Type B pancreatic cell (in vitro differentiated cells): ENCODE data around the gene AGFG2. TPM values are rescaled to one million over a fixed set of nuclear protein-coding genes. Genes with fewer than 3 reads are reported as not detected.
A peak's percentile ranks its signal among the peaks of the same experiment; 100 is the strongest.

Experiments used
- DNase-seq: peaks from one replicate; pipeline ENCODE4 v3.0.0; 2021; ENCODE audit warnings: mixed read lengths; ENCODE audit not compliant: unreplicated experiment; ENCODE audit errors: extremely low spot score
- H3K27ac Mint-ChIP-seq: 2 replicates; pipeline ENCODE4 v1.8.0; 2021; ENCODE audit warnings: mild to moderate bottlenecking, mixed read lengths
- H3K27me3 Mint-ChIP-seq: 2 replicates; pipeline ENCODE4 v1.8.0; 2021; ENCODE audit warnings: mixed read lengths
- H3K36me3 Mint-ChIP-seq: 2 replicates; pipeline ENCODE4 v1.8.0; 2021; ENCODE audit warnings: mixed read lengths
- H3K4me1 Mint-ChIP-seq: one replicate; pipeline ENCODE4 v1.8.0; 2021; ENCODE audit warnings: mixed read lengths; ENCODE audit not compliant: unreplicated experiment
- H3K4me3 Mint-ChIP-seq: 2 replicates; pipeline ENCODE4 v1.8.0; 2021; ENCODE audit warnings: mild to moderate bottlenecking, mixed read lengths
- H3K9me3 Mint-ChIP-seq: 2 replicates; pipeline ENCODE4 v1.8.0; 2021; ENCODE audit warnings: mixed read lengths
- CTCF ChIP-seq: fragments of 200-600 bp; sonication (generic); conservative IDR thresholded peaks from 2 replicates; pipeline ENCODE4 v1.5.0; 2021; ENCODE audit warnings: antibody characterized with exemption, mild to moderate bottlenecking
- total RNA-seq: library from RNA; stranded (reverse); gene quantifications from 2 replicates; pipeline ENCODE4 v1.2.1, GENCODE V29; 2021; ENCODE audit warnings: low replicate concordance

AGFG2 gene
- total RNA-seq, 1 donor from 2014 or later: 16.3 TPM

- Mint-ChIP-seq H3K4me3 (no peak overlapping the region), H3K4me1 (peaks cover 66% of the 10 kb centered on the region)
- no peak for TF ChIP-seq CTCF
Measured at GRCh38 chr7:100543586-100543985, 4.6 kb downstream of the AGFG2 start.

GRCh38 chr7:100544386-100544785, 5.4 kb downstream of the AGFG2 start:
- Mint-ChIP-seq H3K36me3 (no peaks in the 10 kb centered on the region), H3K4me1 (peaks cover 60% of the 10 kb centered on the region), H3K4me3 (peak overlapping the region; percentile 41), H3K27me3 (no peaks in the 10 kb centered on the region), H3K9me3 (no peaks in the 10 kb centered on the region), H3K27ac (peak overlapping the region; percentile 89)
- DNase-seq: no peak
- no peak for TF ChIP-seq CTCF

More at GRCh38 chr7:100543586-100543985, 4.6 kb downstream of the AGFG2 start:
- no peak for DNase-seq
- Mint-ChIP-seq H3K9me3 (no peaks in the 10 kb centered on the region), H3K27me3 (no peaks in the 10 kb centered on the region), H3K36me3 (no peaks in the 10 kb centered on the region), H3K27ac (peak overlapping the region; percentile 1)

GRCh38 chr7:100544967-100545359, 6.0 kb downstream of the AGFG2 start:
- no peak for DNase-seq
- Mint-ChIP-seq H3K27me3 (no peaks in the 10 kb centered on the region), H3K4me3 (peak overlapping the region; percentile 41), H3K9me3 (no peaks in the 10 kb centered on the region), H3K4me1 (peaks cover 60% of the 10 kb centered on the region), H3K36me3 (no peaks in the 10 kb centered on the region), H3K27ac (peak overlapping the region; percentile 89)
- TF ChIP-seq CTCF: no peak

- H3K4me1 Mint-ChIP-seq: peaks cover 60% of the 10 kb centered on the region
- no peaks in the 10 kb centered on the region for H3K27me3 Mint-ChIP-seq
Measured at GRCh38 chr7:100545360-100546128, 6.5 kb downstream of the AGFG2 start.

GRCh38 chr7:100546129-100546925, 7.3 kb downstream of the AGFG2 start:
- DNase-seq: no peak
- TF ChIP-seq CTCF: no peak
- Mint-ChIP-seq H3K9me3 (no peaks in the 10 kb centered on the region), H3K27me3 (no peaks in the 10 kb centered on the region), H3K4me3 (peak overlapping the region; percentile 59), H3K27ac (peak overlapping the region; percentile 89), H3K36me3 (peaks cover 3% of the 10 kb centered on the region), H3K4me1 (peaks cover 57% of the 10 kb centered on the region)

More at GRCh38 chr7:100545360-100546128, 6.5 kb downstream of the AGFG2 start:
- peak; percentile 21 for TF ChIP-seq CTCF
- peak overlapping the region; percentile 59 for H3K4me3 Mint-ChIP-seq
- no peak for DNase-seq
- H3K27ac Mint-ChIP-seq: peak overlapping the region; percentile 89
- no peaks in the 10 kb centered on the region for H3K9me3 Mint-ChIP-seq
- peaks cover 2% of the 10 kb centered on the region for H3K36me3 Mint-ChIP-seq
